ENCODE measurements around the gene RBM19.

RBM19 gene

GRCh38 chr12:113884392-113884791 lies 81.7 kb downstream of the RBM19 start:
- no peaks in the 10 kb centered on the region for H3K27me3 ChIP-seq (ENCODE audit: insufficient read depth, poor library complexity, severe bottlenecking)
- H3K4me3 ChIP-seq (replicated peaks; ENCODE audit: insufficient read depth, low read length) = no peak overlapping the region
- H3K27ac ChIP-seq (replicated peaks) = no peak overlapping the region
- TF ChIP-seq SPI1 (IDR thresholded peaks at IDR 0.05; ENCODE audit: borderline replicate concordance, low read depth) (no peak), REST (IDR thresholded peaks at IDR 0.05; ENCODE audit: insufficient replicate concordance, low read depth) (no peak), POLR2AphosphoS5 (IDR thresholded peaks at IDR 0.05; ENCODE audit: low read depth) (no peak), GABPA (IDR thresholded peaks at IDR 0.05; ENCODE audit: low read depth) (no peak)
- TF ChIP-seq, protein P1, sequence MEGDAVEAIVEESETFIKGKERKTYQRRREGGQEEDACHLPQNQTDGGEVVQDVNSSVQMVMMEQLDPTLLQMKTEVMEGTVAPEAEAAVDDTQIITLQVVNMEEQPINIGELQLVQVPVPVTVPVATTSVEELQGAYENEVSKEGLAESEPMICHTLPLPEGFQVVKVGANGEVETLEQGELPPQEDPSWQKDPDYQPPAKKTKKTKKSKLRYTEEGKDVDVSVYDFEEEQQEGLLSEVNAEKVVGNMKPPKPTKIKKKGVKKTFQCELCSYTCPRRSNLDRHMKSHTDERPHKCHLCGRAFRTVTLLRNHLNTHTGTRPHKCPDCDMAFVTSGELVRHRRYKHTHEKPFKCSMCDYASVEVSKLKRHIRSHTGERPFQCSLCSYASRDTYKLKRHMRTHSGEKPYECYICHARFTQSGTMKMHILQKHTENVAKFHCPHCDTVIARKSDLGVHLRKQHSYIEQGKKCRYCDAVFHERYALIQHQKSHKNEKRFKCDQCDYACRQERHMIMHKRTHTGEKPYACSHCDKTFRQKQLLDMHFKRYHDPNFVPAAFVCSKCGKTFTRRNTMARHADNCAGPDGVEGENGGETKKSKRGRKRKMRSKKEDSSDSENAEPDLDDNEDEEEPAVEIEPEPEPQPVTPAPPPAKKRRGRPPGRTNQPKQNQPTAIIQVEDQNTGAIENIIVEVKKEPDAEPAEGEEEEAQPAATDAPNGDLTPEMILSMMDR (IDR thresholded peaks at IDR 0.05; ENCODE audit: insufficient read depth, low read length) = no peak
- DNase-seq (ENCODE audit: low read depth in 1 of 2, low spot score in 1 of 2) = no peak

GRCh38 chr12:113882690-113883089 lies 83.4 kb downstream of the RBM19 start:
- H3K27me3 ChIP-seq (ENCODE audit: insufficient read depth, poor library complexity, severe bottlenecking) = no peaks in the 10 kb centered on the region
- no peak for DNase-seq (ENCODE audit: low read depth in 1 of 2, low spot score in 1 of 2)
- no peak for TF ChIP-seq SPI1 (IDR thresholded peaks at IDR 0.05; ENCODE audit: borderline replicate concordance, low read depth)
- no peak for TF ChIP-seq POLR2AphosphoS5 (IDR thresholded peaks at IDR 0.05; ENCODE audit: low read depth)
- TF ChIP-seq, protein P1 (IDR thresholded peaks at IDR 0.05; ENCODE audit: insufficient read depth, low read length) = no peak
- TF ChIP-seq GABPA (IDR thresholded peaks at IDR 0.05; ENCODE audit: low read depth) = no peak
- TF ChIP-seq REST (IDR thresholded peaks at IDR 0.05; ENCODE audit: insufficient replicate concordance, low read depth) = no peak
- no peak overlapping the region for H3K4me3 ChIP-seq (replicated peaks; ENCODE audit: insufficient read depth, low read length)
- H3K27ac ChIP-seq (replicated peaks) = no peak overlapping the region

DNA sequence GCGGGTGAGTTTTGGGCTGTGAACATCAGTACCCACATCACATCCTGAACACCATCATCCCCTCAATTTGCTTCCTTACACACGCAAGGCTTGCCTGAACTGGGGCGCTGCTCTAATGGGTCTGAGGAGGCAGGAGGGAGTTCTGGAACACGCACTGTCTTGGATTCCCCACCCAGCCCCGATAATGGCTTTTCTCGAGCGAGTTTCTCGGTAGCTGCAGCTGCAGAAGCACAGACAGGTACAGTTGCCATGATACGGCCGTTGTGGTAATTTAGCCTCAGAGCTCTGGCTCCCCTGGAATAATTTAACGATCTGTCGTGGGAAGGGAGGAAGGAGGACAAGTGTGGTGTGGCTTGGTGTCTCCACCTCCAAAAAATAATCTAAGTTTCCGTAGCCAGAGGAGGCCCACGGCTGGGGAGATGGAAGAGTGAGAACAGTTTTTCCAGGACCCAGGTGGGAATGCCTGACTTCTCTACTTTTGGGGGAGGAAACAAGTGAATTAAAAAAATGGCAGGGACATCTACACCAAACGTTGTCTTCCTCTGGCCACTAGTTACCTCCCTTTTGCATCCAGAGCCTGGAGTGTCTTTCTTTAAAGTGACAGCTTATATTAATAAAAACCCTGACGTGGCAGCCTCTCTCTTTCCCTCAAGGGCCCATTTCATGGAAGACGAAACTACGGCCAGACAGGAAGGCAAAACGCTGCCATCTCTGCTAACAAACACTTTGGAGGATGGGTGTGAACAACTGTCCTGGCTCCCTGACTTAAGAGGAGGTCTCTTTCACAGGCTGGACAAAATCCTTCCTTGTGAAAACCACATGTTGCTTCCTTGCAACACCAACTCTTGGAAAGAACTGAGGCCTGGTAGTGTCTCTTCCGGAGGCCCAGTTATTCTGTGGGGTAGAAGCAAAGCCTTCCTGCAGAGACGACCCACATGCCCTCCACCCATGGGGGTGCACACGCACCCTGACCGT lies 84.8 kb downstream of the RBM19 start:
- no peak for DNase-seq (ENCODE audit: low read depth in 1 of 2, low spot score in 1 of 2)
- Histone ChIP-seq H3K4me3 (replicated peaks; ENCODE audit: insufficient read depth, low read length) (no peak overlapping the region), H3K27me3 (ENCODE audit: insufficient read depth, poor library complexity, severe bottlenecking) (no peaks in the 10 kb centered on the region), H3K27ac (replicated peaks) (no peak overlapping the region)
- TF ChIP-seq SPI1 (IDR thresholded peaks at IDR 0.05; ENCODE audit: borderline replicate concordance, low read depth) = no peak
- no peak for TF ChIP-seq REST (IDR thresholded peaks at IDR 0.05; ENCODE audit: insufficient replicate concordance, low read depth)
- no peak for TF ChIP-seq GABPA (IDR thresholded peaks at IDR 0.05; ENCODE audit: low read depth)
- no peak for TF ChIP-seq POLR2AphosphoS5 (IDR thresholded peaks at IDR 0.05; ENCODE audit: low read depth)
- TF ChIP-seq, protein P1 (IDR thresholded peaks at IDR 0.05; ENCODE audit: insufficient read depth, low read length) = no peak

Measured in HL-60 (cell line).